Left ventricle myocardium inferior (tissue), 1 donor: ENCODE results near the gene MGME1. TPM values are rescaled to one million over a fixed set of nuclear protein-coding genes. Genes with fewer than 3 reads are reported as not detected.

Experiments used
- DNase-seq: peaks from one replicate; pipeline ENCODE4 v3.0.0-alpha.2; 2020
- H3K27ac ChIP-seq: fragments of 200-600 bp; replicated peaks from 2 replicates; pipeline ENCODE4 v1.8.0; 2021
- H3K27me3 ChIP-seq: fragments of 200-600 bp; 2 replicates; pipeline ENCODE4 v1.8.0; 2021; ENCODE audit warnings: low read depth
- H3K36me3 ChIP-seq: fragments of 200-600 bp; 2 replicates; pipeline ENCODE4 v1.8.0; 2021
- H3K4me1 ChIP-seq: fragments of 200-600 bp; 2 replicates; pipeline ENCODE4 v1.8.0; 2021
- H3K4me3 ChIP-seq: fragments of 200-600 bp; 2 replicates; pipeline ENCODE4 v1.8.0; 2021; ENCODE audit warnings: mild to moderate bottlenecking, moderate library complexity
- H3K9me3 ChIP-seq: fragments of 200-600 bp; replicated peaks from 2 replicates; pipeline ENCODE4 v1.8.0; 2021
- CTCF ChIP-seq: fragments of 200-600 bp; IDR thresholded peaks from 2 replicates; pipeline ENCODE4 v1.8.0; 2021; ENCODE audit warnings: antibody characterized with exemption, mild to moderate bottlenecking, borderline replicate concordance
- intact Hi-C: fragments of 100-400 bp; cut with micrococcal nuclease; formaldehyde crosslinking; loops from one replicate; pipeline ENCODE4 v1.11.0; 2022
- total RNA-seq: library from RNA; stranded (reverse); fragmentation: NEBNext Ultra II Directional; extraction: Animal tissue kit (Norgen Biotek cat#: 25700); gene quantifications from one replicate; pipeline ENCODE4 v1.2.1, GENCODE V29; 2021
- donor health status: DM: no; HTN: yes; CAD: no; lungs with severe emphysema.

The MGME1 gene
- total RNA-seq, 1 donor from 2014 or later: 13.6 TPM

- no peaks in the 10 kb centered on the region for H3K27me3 ChIP-seq
- H3K4me1 ChIP-seq: peaks cover 93% of the 10 kb centered on the region
- intact Hi-C loops: no loop called here
- DNase-seq: no peak
- H3K36me3 ChIP-seq: no peaks in the 10 kb centered on the region
- peak overlapping the region; percentile 95 for H3K4me3 ChIP-seq
- H3K9me3 ChIP-seq: no peaks in the 10 kb centered on the region
- TF ChIP-seq CTCF: peak; percentile 24
- H3K27ac ChIP-seq: peak overlapping the region; percentile 99
Observed at GRCh38 chr20:17966432-17967310, 2.1 kb upstream of the MGME1 start.

- H3K36me3 ChIP-seq: no peaks in the 10 kb centered on the region
- H3K9me3 ChIP-seq: no peaks in the 10 kb centered on the region
- no peak for DNase-seq
- H3K27ac ChIP-seq: peak overlapping the region; percentile 99
- H3K4me3 ChIP-seq: peak overlapping the region; percentile 95
- peaks cover 93% of the 10 kb centered on the region for H3K4me1 ChIP-seq
- no peaks in the 10 kb centered on the region for H3K27me3 ChIP-seq
- no peak for TF ChIP-seq CTCF
- intact Hi-C loops: no loop called here
Observed at GRCh38 chr20:17967521-17968365, 1.1 kb upstream of the MGME1 start.

- TF ChIP-seq CTCF: no peak
- H3K27ac ChIP-seq: peak overlapping the region; percentile 99
- no peaks in the 10 kb centered on the region for H3K9me3 ChIP-seq
- no peaks in the 10 kb centered on the region for H3K27me3 ChIP-seq
- H3K36me3 ChIP-seq: no peaks in the 10 kb centered on the region
- intact Hi-C loops: no loop called here
- peak overlapping the region; percentile 95 for H3K4me3 ChIP-seq
- no peak for DNase-seq
- peaks cover 94% of the 10 kb centered on the region for H3K4me1 ChIP-seq
Observed at GRCh38 chr20:17969278-17969883, 563 bp downstream of the MGME1 start.

GRCh38 chr20:17969884-17970409, 1.1 kb downstream of the MGME1 start:
- H3K9me3 ChIP-seq: no peaks in the 10 kb centered on the region
- intact Hi-C loops: no loop called here
- TF ChIP-seq CTCF: no peak
- peak overlapping the region; percentile 95 for H3K4me3 ChIP-seq
- DNase-seq: no peak
- H3K4me1 ChIP-seq: peaks cover 88% of the 10 kb centered on the region
- H3K27me3 ChIP-seq: no peaks in the 10 kb centered on the region
- H3K36me3 ChIP-seq: no peaks in the 10 kb centered on the region
- H3K27ac ChIP-seq: peak overlapping the region; percentile 99
